C4-2B (cell line): Measurements from ENCODE around the gene KATNIP.

Experiments used
- H3K27ac ChIP-seq: fragments of 450-650 bp; 2 replicates; pipeline ENCODE4 v1.5.1; 2017
- ZFX ChIP-seq: fragments of 450-650 bp; IDR thresholded peaks from 2 replicates; pipeline ENCODE4 v1.6.1; 2017
- TF ChIP-seq, protein P1 (sequence below): fragments of 450-650 bp; conservative IDR thresholded peaks from 2 replicates; pipeline ENCODE4 v1.5.1; 2017; ENCODE audit warnings: mild to moderate bottlenecking

The KATNIP gene

DNA sequence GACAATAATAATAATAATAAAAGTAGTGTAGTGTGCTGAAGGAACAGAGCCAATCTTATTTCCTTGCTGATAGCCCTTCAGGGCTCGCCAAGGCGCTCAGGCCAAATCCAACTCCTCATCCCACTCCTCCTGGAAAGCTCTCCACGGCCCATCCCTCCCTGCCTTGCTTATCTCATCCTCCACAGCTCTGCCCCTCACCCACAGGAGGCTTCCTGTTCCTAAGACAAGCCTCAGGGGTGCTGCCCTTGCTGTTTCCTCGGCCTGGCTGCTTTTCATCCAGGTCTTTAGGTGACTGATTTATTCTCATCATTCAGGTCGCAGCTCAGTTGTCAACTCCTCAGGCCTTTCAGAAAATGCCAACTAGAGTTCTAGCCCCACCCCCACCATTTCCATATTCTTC, 11.4 kb upstream of the KATNIP start:
- H3K27ac ChIP-seq, result no peak overlapping the region
- no peak for TF ChIP-seq ZFX
- TF ChIP-seq, protein P1, sequence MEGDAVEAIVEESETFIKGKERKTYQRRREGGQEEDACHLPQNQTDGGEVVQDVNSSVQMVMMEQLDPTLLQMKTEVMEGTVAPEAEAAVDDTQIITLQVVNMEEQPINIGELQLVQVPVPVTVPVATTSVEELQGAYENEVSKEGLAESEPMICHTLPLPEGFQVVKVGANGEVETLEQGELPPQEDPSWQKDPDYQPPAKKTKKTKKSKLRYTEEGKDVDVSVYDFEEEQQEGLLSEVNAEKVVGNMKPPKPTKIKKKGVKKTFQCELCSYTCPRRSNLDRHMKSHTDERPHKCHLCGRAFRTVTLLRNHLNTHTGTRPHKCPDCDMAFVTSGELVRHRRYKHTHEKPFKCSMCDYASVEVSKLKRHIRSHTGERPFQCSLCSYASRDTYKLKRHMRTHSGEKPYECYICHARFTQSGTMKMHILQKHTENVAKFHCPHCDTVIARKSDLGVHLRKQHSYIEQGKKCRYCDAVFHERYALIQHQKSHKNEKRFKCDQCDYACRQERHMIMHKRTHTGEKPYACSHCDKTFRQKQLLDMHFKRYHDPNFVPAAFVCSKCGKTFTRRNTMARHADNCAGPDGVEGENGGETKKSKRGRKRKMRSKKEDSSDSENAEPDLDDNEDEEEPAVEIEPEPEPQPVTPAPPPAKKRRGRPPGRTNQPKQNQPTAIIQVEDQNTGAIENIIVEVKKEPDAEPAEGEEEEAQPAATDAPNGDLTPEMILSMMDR, result no peak

DNA sequence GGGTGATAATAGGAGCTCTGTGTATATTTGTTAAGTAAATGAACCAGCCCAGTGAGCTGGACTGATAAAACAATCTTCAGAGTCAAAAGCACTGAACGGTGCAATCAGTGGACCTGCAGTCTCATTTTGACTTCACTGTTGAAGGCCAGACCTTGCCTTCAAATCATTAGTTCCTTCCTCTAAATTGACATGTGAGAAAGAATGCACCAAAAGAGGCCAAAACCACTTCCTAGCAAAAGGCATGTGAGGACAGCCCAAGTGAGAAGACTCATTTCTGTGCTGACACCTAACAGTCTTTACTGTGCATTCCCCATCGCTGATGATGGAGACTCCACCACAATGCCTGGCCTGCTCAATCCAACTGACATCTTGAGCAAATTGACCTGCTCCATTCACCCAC, 10.8 kb upstream of the KATNIP start:
- TF ChIP-seq, protein P1, result no peak
- TF ChIP-seq ZFX, result no peak
- no peak overlapping the region for H3K27ac ChIP-seq

DNA sequence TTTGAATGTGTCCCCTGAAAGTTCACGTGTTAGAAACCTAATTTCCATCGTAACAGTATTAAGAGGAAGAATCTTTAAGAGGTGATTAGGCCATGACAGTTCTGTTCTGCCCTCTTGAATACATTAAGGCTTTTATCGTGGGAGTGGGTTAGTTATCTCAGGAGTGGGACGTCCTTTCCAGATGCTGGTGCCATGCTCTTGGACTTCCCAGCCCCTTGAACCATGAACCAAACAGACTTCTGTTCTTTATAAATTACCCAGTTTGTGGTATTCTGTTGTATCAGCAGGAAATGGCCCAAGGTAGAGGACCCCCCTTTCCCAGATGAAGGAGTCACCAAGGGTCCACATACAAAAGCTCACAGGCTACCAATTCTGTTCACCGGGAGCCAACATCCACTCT, 10.3 kb upstream of the KATNIP start:
- no peak for TF ChIP-seq ZFX
- TF ChIP-seq, protein P1, result no peak
- H3K27ac ChIP-seq, result no peak overlapping the region

DNA sequence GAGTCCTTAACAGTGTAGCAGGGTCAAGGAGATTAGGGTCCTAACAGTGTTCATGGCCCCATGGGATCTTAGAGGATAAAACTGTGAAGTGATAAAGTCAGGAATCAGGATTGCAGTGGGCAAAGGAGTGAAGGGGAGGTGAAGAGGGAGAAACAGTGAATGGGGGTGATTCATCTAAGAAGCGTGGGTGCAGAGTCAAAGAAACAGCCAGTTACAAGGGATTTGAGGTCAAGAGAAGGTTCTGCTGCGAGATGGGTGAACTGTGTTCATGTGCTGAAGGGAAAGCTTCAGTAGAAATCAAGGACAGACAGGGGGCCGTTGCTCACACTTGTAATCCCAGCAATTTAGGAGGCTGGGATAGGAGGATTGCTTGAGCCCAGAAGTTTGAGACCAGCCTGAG, 6.1 kb upstream of the KATNIP start:
- TF ChIP-seq ZFX, result no peak
- TF ChIP-seq, protein P1, result no peak
- no peak overlapping the region for H3K27ac ChIP-seq

DNA sequence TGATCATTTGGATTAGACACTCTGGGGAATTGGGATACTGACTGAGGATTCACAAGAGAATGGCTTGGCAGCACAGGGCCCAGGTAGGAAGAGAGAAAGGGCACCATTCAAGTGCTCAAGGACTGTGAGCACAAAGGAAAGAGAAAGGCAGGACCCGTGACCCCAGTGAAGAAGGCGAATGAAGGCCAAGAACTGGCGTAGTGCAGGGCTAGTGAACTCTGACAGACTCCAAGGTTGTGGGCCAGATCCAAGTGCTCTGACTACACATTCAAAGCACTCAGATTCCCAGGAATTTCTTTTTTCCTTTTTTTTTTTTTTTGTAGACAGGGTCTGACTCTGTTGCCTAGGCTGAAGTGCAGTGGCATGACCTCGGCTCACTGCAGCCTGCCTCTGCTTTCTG, 5.3 kb upstream of the KATNIP start:
- TF ChIP-seq, protein P1, result no peak
- no peak for TF ChIP-seq ZFX
- no peak overlapping the region for H3K27ac ChIP-seq

DNA sequence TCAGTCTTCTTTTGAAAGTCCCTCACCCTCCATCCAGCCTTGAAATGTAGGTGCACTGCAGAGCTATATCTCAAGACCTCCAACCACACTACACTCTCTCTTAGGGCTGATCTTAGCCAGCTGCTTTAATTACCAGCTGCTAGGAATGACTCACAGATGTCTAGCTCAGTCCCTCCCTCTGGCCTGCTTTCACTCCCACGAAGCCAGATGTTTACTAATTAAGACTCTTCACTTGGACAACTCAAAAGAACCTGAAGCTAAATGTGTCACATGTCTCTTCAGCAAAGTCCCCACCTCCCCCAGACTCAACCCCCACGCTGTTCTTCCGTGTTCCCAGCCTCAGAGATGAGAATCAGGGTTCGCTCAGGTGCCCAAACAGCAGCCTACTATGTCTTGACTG, 2.8 kb upstream of the KATNIP start:
- no peak for TF ChIP-seq ZFX
- TF ChIP-seq, protein P1, result no peak
- no peak overlapping the region for H3K27ac ChIP-seq

DNA sequence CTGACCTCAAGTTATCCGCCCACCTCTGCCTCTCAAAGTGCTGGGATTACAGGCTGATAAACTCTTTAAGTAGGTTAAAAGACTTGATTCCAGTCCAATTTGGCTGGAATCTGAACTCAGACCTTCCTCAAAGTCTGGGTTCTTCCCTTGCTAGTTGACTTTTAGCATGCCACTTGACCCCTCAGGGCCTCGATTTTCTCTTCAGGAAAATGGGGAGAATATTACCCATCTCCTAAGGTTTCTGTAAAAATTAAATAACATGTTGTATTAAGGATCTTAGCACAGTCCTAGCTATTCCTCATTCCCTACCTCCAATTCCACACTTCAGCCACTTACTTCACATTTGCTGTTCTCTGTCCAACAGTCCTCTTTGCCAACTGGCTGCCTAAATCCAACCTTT, 2.1 kb upstream of the KATNIP start:
- no peak for TF ChIP-seq ZFX
- TF ChIP-seq, protein P1, result no peak
- H3K27ac ChIP-seq, result no peak overlapping the region
